ENCODE data around the gene TRIM44.

GRCh38 chr11:35814081-35814695 lies 151.6 kb downstream of the TRIM44 start:
- TF ChIP-seq POLR2A (IDR thresholded peaks at IDR 0.05) (no peak), CTCF (IDR thresholded peaks at IDR 0.05) (no peak)

Measured in right lobe of liver (tissue), 4 donors.